GM18907 (cell line): ENCODE results near the gene ST6GAL1.
"Not testable (repeated sequence)": the region's sequence is repeated elsewhere in the genome, so short reads cannot be mapped to it uniquely, and the experiment has no call there.

Experiments used
- ATAC-seq: cut with Tn5 transposase; IDR thresholded peaks from one replicate; pipeline ENCODE4 v1.9.1; 2021; ENCODE audit warnings: mild to moderate bottlenecking, moderate library complexity; ENCODE audit not compliant: unreplicated experiment

The ST6GAL1 gene

GRCh38 chr3:187042346-187042745 is 112.0 kb downstream of the ST6GAL1 start:
- ATAC-seq = no peak

- no peak for ATAC-seq
Observed at GRCh38 chr3:187042874-187043458, 112.6 kb downstream of the ST6GAL1 start.

- ATAC-seq = peak; percentile 68
Observed at GRCh38 chr3:187044206-187044605, 113.9 kb downstream of the ST6GAL1 start.

GRCh38 chr3:187044867-187045552 is 114.7 kb downstream of the ST6GAL1 start:
- ATAC-seq = no peak

- ATAC-seq = no peak
Observed at GRCh38 chr3:187046033-187046432, 115.7 kb downstream of the ST6GAL1 start.

GRCh38 chr3:187049462-187050101 is 119.3 kb downstream of the ST6GAL1 start:
- ATAC-seq = no peak

GRCh38 chr3:187051066-187051465 is 120.7 kb downstream of the ST6GAL1 start:
- no peak for ATAC-seq

GRCh38 chr3:187051724-187052366 is 121.5 kb downstream of the ST6GAL1 start:
- ATAC-seq = no peak

- not testable (repeated sequence) for ATAC-seq
Observed at GRCh38 chr3:187052427-187052826, 122.1 kb downstream of the ST6GAL1 start.

GRCh38 chr3:187054433-187054832 is 124.1 kb downstream of the ST6GAL1 start:
- not testable (repeated sequence) for ATAC-seq

- ATAC-seq = not testable (repeated sequence)
Observed at GRCh38 chr3:187057803-187058202, 127.5 kb downstream of the ST6GAL1 start.

- no peak for ATAC-seq
Observed at GRCh38 chr3:187061748-187062147, 131.4 kb downstream of the ST6GAL1 start.

- ATAC-seq = no peak
Observed at GRCh38 chr3:187062526-187063177, 132.3 kb downstream of the ST6GAL1 start.

GRCh38 chr3:187063286-187064121 is 133.2 kb downstream of the ST6GAL1 start:
- ATAC-seq = no peak

GRCh38 chr3:187064210-187065115 is 134.1 kb downstream of the ST6GAL1 start:
- ATAC-seq = peak; percentile 14

GRCh38 chr3:187066228-187066995 is 136.1 kb downstream of the ST6GAL1 start:
- no peak for ATAC-seq

GRCh38 chr3:187068787-187069186 is 138.5 kb downstream of the ST6GAL1 start:
- ATAC-seq = no peak

- ATAC-seq = no peak
Observed at GRCh38 chr3:187069857-187070516, 139.7 kb downstream of the ST6GAL1 start.
